ENCODE results near the gene TIMP3.

The TIMP3 gene

GRCh38 chr22:32828561-32828960, 27.1 kb downstream of the TIMP3 start:
- in situ Hi-C loops (cut with HindIII; ENCODE audit: low sequenced_read_pairs) = no loop called here
- no peak for DNase-seq (ENCODE audit: low read depth)
- no peak overlapping the region for H3K4me3 ChIP-seq (ENCODE audit: low read depth, low read length)
- TF ChIP-seq CTCF (IDR thresholded peaks at IDR 0.05; ENCODE audit: low read depth, low read length, missing control alignments) = no peak

GRCh38 chr22:32829451-32829851, 27.9 kb downstream of the TIMP3 start:
- in situ Hi-C loops (cut with HindIII; ENCODE audit: low sequenced_read_pairs) = no loop called here

GRCh38 chr22:32830473-32830872, 29.0 kb downstream of the TIMP3 start:
- TF ChIP-seq CTCF (IDR thresholded peaks at IDR 0.05; ENCODE audit: low read depth, low read length, missing control alignments) = no peak
- in situ Hi-C loops (cut with HindIII; ENCODE audit: low sequenced_read_pairs) = no loop called here
- H3K4me3 ChIP-seq (ENCODE audit: low read depth, low read length) = no peak overlapping the region
- DNase-seq (ENCODE audit: low read depth) = no peak

More at GRCh38 chr22:32829451-32829851, 27.9 kb downstream of the TIMP3 start:
- H3K4me3 ChIP-seq (ENCODE audit: low read depth, low read length) = no peak overlapping the region
- no peak for TF ChIP-seq CTCF (IDR thresholded peaks at IDR 0.05; ENCODE audit: low read depth, low read length, missing control alignments)
- DNase-seq (ENCODE audit: low read depth) = no peak

- no peak overlapping the region for H3K4me3 ChIP-seq (ENCODE audit: low read depth, low read length)
- in situ Hi-C loops (cut with HindIII; ENCODE audit: low sequenced_read_pairs) = no loop called here
- no peak for DNase-seq (ENCODE audit: low read depth)
- TF ChIP-seq CTCF (IDR thresholded peaks at IDR 0.05; ENCODE audit: low read depth, low read length, missing control alignments) = no peak
Observed at GRCh38 chr22:32830957-32831356, 29.5 kb downstream of the TIMP3 start.

GRCh38 chr22:32831584-32831983, 30.1 kb downstream of the TIMP3 start:
- H3K4me3 ChIP-seq (ENCODE audit: low read depth, low read length) = no peak overlapping the region
- in situ Hi-C loops (cut with HindIII; ENCODE audit: low sequenced_read_pairs) = no loop called here
- TF ChIP-seq CTCF (IDR thresholded peaks at IDR 0.05; ENCODE audit: low read depth, low read length, missing control alignments) = no peak
- no peak for DNase-seq (ENCODE audit: low read depth)

- no peak for TF ChIP-seq CTCF (IDR thresholded peaks at IDR 0.05; ENCODE audit: low read depth, low read length, missing control alignments)
- DNase-seq (ENCODE audit: low read depth) = no peak
- H3K4me3 ChIP-seq (ENCODE audit: low read depth, low read length) = no peak overlapping the region
- in situ Hi-C loops (cut with HindIII; ENCODE audit: low sequenced_read_pairs) = no loop called here
Observed at GRCh38 chr22:32832174-32832573, 30.7 kb downstream of the TIMP3 start.

Measured in astrocyte of the cerebellum (primary cell).